Esophagus muscularis mucosa (tissue), 4 donors: ENCODE measurements around the gene NCOA1. TPM values are rescaled to one million over a fixed set of nuclear protein-coding genes. Genes with fewer than 3 reads are reported as not detected.
"Not testable (repeated sequence)": the region's sequence is repeated elsewhere in the genome, so short reads cannot be mapped to it uniquely, and the experiment has no call there.

Source experiments
- DNase-seq: peaks from one replicate; pipeline ENCODE4 v3.0.0-alpha.2; 2017; ENCODE audit errors: extremely low spot score
- H3K27ac ChIP-seq, 4 donors: fragments of 200-600 bp; sonication (generic); replicated peaks in 1 of 4; 1 replicate in 3 of 4; 2 replicates in 1 of 4; pipeline ENCODE4 v1.5.1; 2016 to 2019; ENCODE audit warnings: mild to moderate bottlenecking in 1 of 4
- H3K27me3 ChIP-seq, 4 donors: fragments of 200-600 bp; sonication (generic); one replicate each; pipeline versions ENCODE4 v1.5.1 to v1.6.0; 2016 to 2019
- H3K36me3 ChIP-seq, 4 donors: fragments of 200-600 bp; sonication (generic); one replicate each; pipeline ENCODE4 v1.5.1; 2016 to 2019
- H3K4me1 ChIP-seq, 4 donors: fragments of 200-600 bp; sonication (generic); one replicate each; pipeline ENCODE4 v1.5.1; 2016 to 2019
- H3K4me3 ChIP-seq, 4 donors: fragments of 200-600 bp; sonication (generic); 1 replicate in 2 of 4; 2 replicates in 2 of 4; pipeline ENCODE4 v1.5.1; 2016 to 2019; ENCODE audit warnings: mild to moderate bottlenecking in 4 of 4, moderate library complexity in 1 of 4
- H3K9me3 ChIP-seq, 4 donors: fragments of 200-600 bp; sonication (generic); 1 replicate in 3 of 4; 2 replicates in 1 of 4; pipeline ENCODE4 v1.5.1; 2016 to 2019
- CTCF ChIP-seq, 3 experiments: fragments of 200-600 bp in 2 of 3; fragments of 450-650 bp in 1 of 3; sonication (generic) in 2 of 3; IDR thresholded peaks; one replicate each; pipeline ENCODE4 v1.5.1; 2017 to 2019; ENCODE audit warnings: antibody characterized with exemption in 3 of 3, mild to moderate bottlenecking in 2 of 3, moderate library complexity in 1 of 3
- EP300 ChIP-seq: sonication (generic); formaldehyde crosslinking; IDR thresholded peaks from one replicate; pipeline ENCODE4 v1.6.1; 2017; ENCODE audit warnings: antibody characterized with exemption
- POLR2A ChIP-seq: fragments of 450-650 bp; IDR thresholded peaks from one replicate; pipeline ENCODE4 v1.6.1; 2017; ENCODE audit warnings: antibody characterized with exemption, moderate library complexity, mild to moderate bottlenecking, low read depth
- POLR2AphosphoS5 ChIP-seq, 2 donors: sonication (generic); formaldehyde crosslinking; IDR thresholded peaks; one replicate each; pipeline ENCODE4 v1.6.1; 2017; ENCODE audit warnings: antibody characterized with exemption in 2 of 2
- WGBS: methylation state at CpG from one replicate; pipeline ENCODE4 v1.1.5; 2018; 5-methylcytosine and 5-hydroxymethylcytosine counted together
- intact Hi-C: fragments of 100-400 bp; cut with DNase I; formaldehyde crosslinking; loops from one replicate; pipeline ENCODE4 v1.15.1; 2023
- total RNA-seq, 4 donors: library from RNA; depleted of rRNA; stranded (reverse); fragments of >200 nt; gene quantifications; one replicate each; pipeline versions ENCODE4 v1.1.0 to v1.2.1, GENCODE V29; 2016

The NCOA1 gene
- total RNA-seq, 4 donors from 2014 or later, result 43.9 to 49.4 (median 47.3) TPM

- 100% methylated on average over 1 of the region's 1 CpG for WGBS
Observed at GRCh38 chr2:24521162-24521857, 30.3 kb downstream of the NCOA1 start.

GRCh38 chr2:24521975-24522639, 31.1 kb downstream of the NCOA1 start:
- Histone ChIP-seq H3K9me3 (no peaks in the 10 kb centered on the region), H3K36me3 (no peaks in the 10 kb centered on the region), H3K27me3 (no peaks in the 10 kb centered on the region), H3K4me1 (peaks cover 12 to 28% (median 15%) of the 10 kb centered on the region in 4 donors), H3K27ac (no peak overlapping the region), H3K4me3 (no peak overlapping the region)
- no peak for DNase-seq
- intact Hi-C loops, result no loop called here
- 95% methylated on average over 3 of the region's 3 CpGs for WGBS
- TF ChIP-seq POLR2A (no peak), EP300 (no peak), CTCF (IDR thresholded peaks at IDR 0.05) (no peak), POLR2AphosphoS5 (IDR thresholded peaks at IDR 0.05) (no peak)

More at GRCh38 chr2:24521162-24521857, 30.3 kb downstream of the NCOA1 start:
- intact Hi-C loops, result no loop called here
- Histone ChIP-seq H3K36me3 (no peaks in the 10 kb centered on the region), H3K4me1 (peaks cover 12 to 31% (median 17%) of the 10 kb centered on the region in 4 donors), H3K27ac (no peak overlapping the region), H3K9me3 (no peaks in the 10 kb centered on the region), H3K27me3 (no peaks in the 10 kb centered on the region), H3K4me3 (no peak overlapping the region)
- TF ChIP-seq EP300, result no peak
- no peak for TF ChIP-seq CTCF (IDR thresholded peaks at IDR 0.05)
- no peak for TF ChIP-seq POLR2AphosphoS5 (IDR thresholded peaks at IDR 0.05)
- no peak for TF ChIP-seq POLR2A
- no peak for DNase-seq

- no peaks in the 10 kb centered on the region for H3K27me3 ChIP-seq
- peaks cover 0 to 6% (median 0%) of the 10 kb centered on the region in 4 donors for H3K9me3 ChIP-seq
- TF ChIP-seq CTCF (IDR thresholded peaks at IDR 0.05), result no peak
- no peak for TF ChIP-seq POLR2A
- no peak for TF ChIP-seq POLR2AphosphoS5 (IDR thresholded peaks at IDR 0.05)
- TF ChIP-seq EP300, result no peak
- no peak overlapping the region for H3K27ac ChIP-seq
- H3K36me3 ChIP-seq, result no peaks in the 10 kb centered on the region
- 98% methylated on average over 2 of the region's 2 CpGs for WGBS
- intact Hi-C loops, result no loop called here
- H3K4me1 ChIP-seq, result peaks cover 0 to 4% (median 0%) of the 10 kb centered on the region in 4 donors
- H3K4me3 ChIP-seq, result no peak overlapping the region
- DNase-seq, result no peak
Observed at GRCh38 chr2:24527536-24527935, 36.5 kb downstream of the NCOA1 start.

- Histone ChIP-seq H3K27me3 (no peaks in the 10 kb centered on the region), H3K4me1 (peaks cover 0 to 2% (median 0%) of the 10 kb centered on the region in 4 donors), H3K36me3 (no peaks in the 10 kb centered on the region), H3K9me3 (peaks cover 0 to 6% (median 0%) of the 10 kb centered on the region in 4 donors), H3K4me3 (no peak overlapping the region), H3K27ac (no peak overlapping the region)
- TF ChIP-seq CTCF (IDR thresholded peaks at IDR 0.05) (no peak), EP300 (no peak), POLR2A (no peak), POLR2AphosphoS5 (IDR thresholded peaks at IDR 0.05) (no peak)
- no peak for DNase-seq
- intact Hi-C loops, result no loop called here
Observed at GRCh38 chr2:24530796-24531195, 39.7 kb downstream of the NCOA1 start.

GRCh38 chr2:24531610-24532009, 40.6 kb downstream of the NCOA1 start:
- H3K4me3 ChIP-seq, intact Hi-C loops, DNase-seq, H3K27ac ChIP-seq, H3K4me1 ChIP-seq, H3K9me3 ChIP-seq, H3K36me3 ChIP-seq, H3K27me3 ChIP-seq: not testable (repeated sequence)
- 98% methylated on average over 6 of the region's 6 CpGs for WGBS

- H3K9me3 ChIP-seq, H3K27ac ChIP-seq, H3K4me1 ChIP-seq, DNase-seq, H3K36me3 ChIP-seq, H3K4me3 ChIP-seq, intact Hi-C loops, H3K27me3 ChIP-seq: not testable (repeated sequence)
- WGBS, result 88% methylated on average over 1 of the region's 1 CpG
Observed at GRCh38 chr2:24532057-24532456, 41.0 kb downstream of the NCOA1 start.

GRCh38 chr2:24533574-24533973, 42.5 kb downstream of the NCOA1 start:
- H3K27ac ChIP-seq, H3K27me3 ChIP-seq, H3K36me3 ChIP-seq, DNase-seq, intact Hi-C loops, H3K4me1 ChIP-seq, H3K9me3 ChIP-seq, H3K4me3 ChIP-seq: not testable (repeated sequence)
- WGBS, result 89% methylated on average over 3 of the region's 3 CpGs
